CD8-positive, alpha-beta memory T cell (primary cell): ENCODE data around the gene OMA1. TPM values are rescaled to one million over a fixed set of nuclear protein-coding genes. Genes with fewer than 3 reads are reported as not detected.

Experiments
- CTCF ChIA-PET: fragments of 350-600 bp; sonication (Branson Sonifier 250); formaldehyde crosslinking; loops from one replicate; lab custom pipeline; 2021; ENCODE audit warnings: antibody characterized with exemption; lab: Charles Lee
- POLR2A ChIA-PET: fragments of 350-600 bp; sonication (Branson Sonifier 250); formaldehyde crosslinking; loops from one replicate; lab custom pipeline; 2021; ENCODE audit warnings: antibody characterized with exemption; lab: Charles Lee
- DNase-seq, 5 donors: peaks; one replicate each; pipeline versions ENCODE4 v3.0.0 to v3.0.0-alpha.2; 2020 to 2022; ENCODE audit warnings: mixed read lengths in 1 of 5
- H3K27ac ChIP-seq: one replicate; pipeline ENCODE4 v1.7.0; 2013; ENCODE audit warnings: low read depth, mild to moderate bottlenecking, low read length, moderate library complexity
- H3K27me3 ChIP-seq: 2 replicates; pipeline ENCODE4 v1.7.0; 2013; ENCODE audit warnings: low read length, mild to moderate bottlenecking; ENCODE audit not compliant: insufficient read depth, poor library complexity, severe bottlenecking
- H3K36me3 ChIP-seq: 2 replicates; pipeline ENCODE4 v1.7.0; 2013; ENCODE audit warnings: mild to moderate bottlenecking, low read length, moderate library complexity; ENCODE audit not compliant: insufficient read depth
- H3K4me1 ChIP-seq: 2 replicates; pipeline ENCODE4 v1.7.0; 2013; ENCODE audit warnings: mild to moderate bottlenecking, low read length, moderate library complexity; ENCODE audit not compliant: insufficient read depth
- H3K4me3 ChIP-seq: 2 replicates; pipeline ENCODE4 v1.7.0; 2013; ENCODE audit warnings: mild to moderate bottlenecking, low read length
- H3K9me3 ChIP-seq: 2 replicates; pipeline ENCODE4 v1.7.0; 2013; ENCODE audit warnings: mild to moderate bottlenecking, low read length
- H3K27ac Mint-ChIP-seq, 8 donors: one replicate each; pipeline ENCODE4 v1.8.0; 2020 to 2021; ENCODE audit warnings: mixed read lengths in 8 of 8, mild to moderate bottlenecking in 6 of 8, inconsistent platforms in 3 of 8, moderate library complexity in 3 of 8
- H3K27me3 Mint-ChIP-seq, 2 donors: one replicate each; pipeline ENCODE4 v1.8.0; 2020 to 2021; ENCODE audit warnings: mixed read lengths in 2 of 2, mild to moderate bottlenecking in 1 of 2, moderate library complexity in 1 of 2
- H3K36me3 Mint-ChIP-seq, 3 donors: one replicate each; pipeline ENCODE4 v1.8.0; 2020 to 2021; ENCODE audit warnings: mixed read lengths in 3 of 3, inconsistent platforms in 1 of 3, mild to moderate bottlenecking in 1 of 3
- H3K4me1 Mint-ChIP-seq, 3 donors: one replicate each; pipeline ENCODE4 v1.8.0; 2020 to 2021; ENCODE audit warnings: mixed read lengths in 3 of 3, inconsistent platforms in 1 of 3, mild to moderate bottlenecking in 1 of 3
- H3K4me3 Mint-ChIP-seq, 7 donors: one replicate each; pipeline ENCODE4 v1.8.0; 2020 to 2021; ENCODE audit warnings: mixed read lengths in 7 of 7, mild to moderate bottlenecking in 6 of 7, moderate library complexity in 4 of 7, inconsistent platforms in 2 of 7
- H3K9me3 Mint-ChIP-seq, 5 donors: one replicate each; pipeline ENCODE4 v1.8.0; 2020 to 2022; ENCODE audit warnings: mixed read lengths in 5 of 5, mild to moderate bottlenecking in 3 of 5, moderate library complexity in 2 of 5, inconsistent platforms in 1 of 5
- polyA plus RNA-seq: library from polyadenylated mRNA; unstranded; fragments of 300-500 nt; fragmentation: Illumina TruSeq; gene quantifications from one replicate; pipeline ENCODE4 v1.2.3, GENCODE V29; 2021
- total RNA-seq, 2 experiments: library from RNA; stranded (reverse); gene quantifications; one replicate each; pipeline ENCODE4 v1.2.3, GENCODE V29; 2021

The OMA1 gene
- total and polyA plus RNA-seq, 3 experiments from 2014 or later: 15.9 to 40.5 (median 17.6) TPM

DNA sequence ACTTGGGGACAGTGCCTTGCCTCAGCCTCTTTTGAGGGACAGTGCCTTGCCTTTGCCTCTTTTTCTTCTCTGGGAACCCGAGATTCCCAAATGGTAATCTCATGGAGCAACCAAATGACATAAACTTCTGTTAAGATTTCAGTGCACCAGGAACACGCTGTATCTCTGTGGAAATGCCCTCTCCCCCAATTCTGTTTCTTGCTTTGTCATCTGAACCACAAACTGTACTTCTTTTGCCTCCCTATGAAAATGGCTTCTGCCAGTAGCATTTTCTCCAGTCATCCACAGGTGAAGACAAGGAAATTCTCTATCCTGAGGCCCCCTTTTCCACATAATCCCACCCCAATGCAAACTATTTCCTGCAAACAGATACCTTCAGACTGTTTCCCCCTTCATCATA lies 66.3 kb downstream of the OMA1 start:
- CTCF ChIA-PET: no interaction called here
- Mint-ChIP-seq H3K4me3 (no peak overlapping the region), H3K9me3 (no peaks in the 10 kb centered on the region), H3K4me1 (peaks cover 0 to 1% (median 0%) of the 10 kb centered on the region in 3 donors), H3K36me3 (peaks cover 18 to 53% (median 31%) of the 10 kb centered on the region in 3 donors), H3K27me3 (peaks cover 0 to 1% of the 10 kb centered on the region in 2 donors), H3K27ac (peak overlapping the region in 1 of 8 donors; percentile 87)
- Histone ChIP-seq H3K4me1 (no peaks in the 10 kb centered on the region), H3K36me3 (no peaks in the 10 kb centered on the region), H3K27ac (no peak overlapping the region), H3K9me3 (no peaks in the 10 kb centered on the region), H3K4me3 (no peak overlapping the region), H3K27me3 (no peaks in the 10 kb centered on the region)
- no peak for DNase-seq
- POLR2A ChIA-PET: no interaction called here

DNA sequence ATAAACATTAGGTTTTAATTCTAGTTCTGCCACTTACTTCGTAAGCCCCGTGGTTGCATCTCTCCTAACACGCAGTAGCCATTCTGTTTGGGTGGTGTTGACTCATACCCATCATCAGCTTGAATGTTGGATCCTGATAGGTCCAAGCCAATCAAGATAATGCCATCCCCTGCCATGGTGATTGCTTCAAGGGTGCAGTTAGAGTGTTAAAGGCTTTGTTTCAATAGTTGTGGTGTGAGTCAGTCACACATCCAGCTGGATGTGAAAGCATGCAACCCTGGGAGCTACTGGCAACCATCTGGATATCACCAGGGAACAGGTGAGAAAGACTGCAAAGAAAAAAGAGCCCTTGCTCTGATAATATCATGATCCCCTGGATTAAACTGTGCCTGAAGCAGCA lies 69.1 kb downstream of the OMA1 start:
- Mint-ChIP-seq H3K27me3 (peaks cover 0 to 1% of the 10 kb centered on the region in 2 donors), H3K36me3 (peaks cover 14 to 28% (median 28%) of the 10 kb centered on the region in 3 donors), H3K4me3 (no peak overlapping the region), H3K4me1 (peaks cover 0 to 1% (median 0%) of the 10 kb centered on the region in 3 donors), H3K9me3 (no peaks in the 10 kb centered on the region), H3K27ac (no peak overlapping the region)
- DNase-seq: no peak
- Histone ChIP-seq H3K27ac (no peak overlapping the region), H3K27me3 (no peaks in the 10 kb centered on the region), H3K36me3 (no peaks in the 10 kb centered on the region), H3K4me3 (no peak overlapping the region), H3K9me3 (no peaks in the 10 kb centered on the region), H3K4me1 (no peaks in the 10 kb centered on the region)
- CTCF ChIA-PET: no interaction called here
- POLR2A ChIA-PET: no interaction called here

- Mint-ChIP-seq H3K4me1 (peaks cover 0 to 1% (median 0%) of the 10 kb centered on the region in 3 donors), H3K36me3 (peaks cover 9 to 22% (median 21%) of the 10 kb centered on the region in 3 donors), H3K9me3 (no peaks in the 10 kb centered on the region), H3K27me3 (peaks cover 0 to 1% of the 10 kb centered on the region in 2 donors), H3K27ac (peak overlapping the region in 2 of 8 donors; percentile 6 to 68), H3K4me3 (no peak overlapping the region)
- DNase-seq: no peak
- POLR2A ChIA-PET: no interaction called here
- Histone ChIP-seq H3K4me3 (no peak overlapping the region), H3K4me1 (no peaks in the 10 kb centered on the region), H3K9me3 (no peaks in the 10 kb centered on the region), H3K27ac (no peak overlapping the region), H3K27me3 (no peaks in the 10 kb centered on the region), H3K36me3 (no peaks in the 10 kb centered on the region)
- CTCF ChIA-PET: no interaction called here
Measured at GRCh38 chr1:58476179-58476578, 70.3 kb downstream of the OMA1 start.

DNA sequence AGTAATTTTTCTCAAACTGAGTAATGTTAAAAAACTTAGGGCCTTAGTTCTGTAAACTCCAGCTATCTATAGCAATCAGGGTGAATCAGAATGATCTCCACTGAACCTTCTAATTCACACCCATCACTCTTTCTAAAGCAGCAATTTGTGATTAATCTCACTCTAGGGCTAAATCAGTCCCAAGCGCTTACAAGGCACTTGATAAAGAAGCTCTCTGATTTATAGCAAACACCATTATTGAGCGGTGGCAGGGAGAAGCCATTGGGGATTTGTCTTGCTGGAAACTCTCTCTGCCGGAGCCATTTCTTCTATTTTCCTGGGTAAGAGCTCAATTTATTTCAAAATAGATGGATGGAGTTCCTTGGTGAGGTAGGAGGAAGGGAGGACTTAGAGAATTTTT lies 77.0 kb downstream of the OMA1 start:
- Mint-ChIP-seq H3K4me3 (no peak overlapping the region), H3K4me1 (no peaks in the 10 kb centered on the region), H3K27ac (peak overlapping the region in 1 of 8 donors; percentile 13), H3K27me3 (no peaks in the 10 kb centered on the region), H3K9me3 (no peaks in the 10 kb centered on the region), H3K36me3 (peaks cover 4 to 8% (median 6%) of the 10 kb centered on the region in 3 donors)
- no peak overlapping the region for H3K27ac ChIP-seq
- H3K27me3 ChIP-seq: no peaks in the 10 kb centered on the region
- no peak for DNase-seq
- ChIA-PET CTCF (interaction anchor here (1.4 kb wide), 1 partner anchor 15 kb away, joined by 3 read pairs; no protein-coding TSS in a partner anchor), POLR2A (no interaction called here)
- H3K36me3 ChIP-seq: no peaks in the 10 kb centered on the region
- H3K9me3 ChIP-seq: no peaks in the 10 kb centered on the region
- H3K4me1 ChIP-seq: no peaks in the 10 kb centered on the region
- H3K4me3 ChIP-seq: no peak overlapping the region

DNA sequence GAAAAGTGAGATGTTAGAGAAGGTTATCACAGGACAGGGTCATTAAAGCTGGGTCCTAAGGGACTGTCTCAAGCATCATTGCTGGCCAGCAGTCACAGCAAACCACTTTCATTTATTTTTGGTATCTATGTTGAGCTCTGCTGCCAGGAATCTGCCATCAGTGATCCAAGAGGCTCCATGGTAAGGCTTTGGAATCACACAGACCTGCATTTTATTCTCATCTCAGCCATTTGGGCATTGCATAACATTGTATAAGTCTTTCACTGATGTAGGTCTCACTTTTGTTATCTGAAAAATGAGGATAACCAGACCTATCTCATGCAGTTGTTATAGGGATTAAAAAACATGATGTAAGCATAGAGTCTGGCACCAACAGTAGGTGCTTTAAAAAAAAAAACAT lies 77.5 kb downstream of the OMA1 start:
- Histone ChIP-seq H3K27me3 (no peaks in the 10 kb centered on the region), H3K4me3 (no peak overlapping the region), H3K4me1 (no peaks in the 10 kb centered on the region), H3K36me3 (no peaks in the 10 kb centered on the region), H3K9me3 (no peaks in the 10 kb centered on the region), H3K27ac (no peak overlapping the region)
- Mint-ChIP-seq H3K36me3 (peaks cover 4 to 8% (median 6%) of the 10 kb centered on the region in 3 donors), H3K4me3 (no peak overlapping the region), H3K9me3 (no peaks in the 10 kb centered on the region), H3K27me3 (no peaks in the 10 kb centered on the region), H3K4me1 (no peaks in the 10 kb centered on the region), H3K27ac (peak overlapping the region in 1 of 8 donors; percentile 13)
- no peak for DNase-seq
- ChIA-PET POLR2A (no interaction called here), CTCF (interaction anchor here (1.4 kb wide), 1 partner anchor 14 kb away, joined by 3 read pairs; no protein-coding TSS in a partner anchor)

- no peaks in the 10 kb centered on the region for H3K9me3 Mint-ChIP-seq
- DNase-seq: no peak
- no peaks in the 10 kb centered on the region for H3K36me3 ChIP-seq
- ChIA-PET CTCF (interaction anchor here (1.4 kb wide), 1 partner anchor 14 kb away, joined by 3 read pairs; no protein-coding TSS in a partner anchor), POLR2A (no interaction called here)
- no peaks in the 10 kb centered on the region for H3K27me3 Mint-ChIP-seq
- H3K9me3 ChIP-seq: no peaks in the 10 kb centered on the region
- H3K27ac ChIP-seq: no peak overlapping the region
- no peaks in the 10 kb centered on the region for H3K4me1 ChIP-seq
- no peaks in the 10 kb centered on the region for H3K4me1 Mint-ChIP-seq
- H3K36me3 Mint-ChIP-seq: peaks cover 5 to 7% (median 6%) of the 10 kb centered on the region in 3 donors
- no peak overlapping the region for H3K4me3 Mint-ChIP-seq
- H3K4me3 ChIP-seq: no peak overlapping the region
- no peaks in the 10 kb centered on the region for H3K27me3 ChIP-seq
- no peak overlapping the region for H3K27ac Mint-ChIP-seq
Measured at GRCh38 chr1:58468612-58469011, 77.9 kb downstream of the OMA1 start.

DNA sequence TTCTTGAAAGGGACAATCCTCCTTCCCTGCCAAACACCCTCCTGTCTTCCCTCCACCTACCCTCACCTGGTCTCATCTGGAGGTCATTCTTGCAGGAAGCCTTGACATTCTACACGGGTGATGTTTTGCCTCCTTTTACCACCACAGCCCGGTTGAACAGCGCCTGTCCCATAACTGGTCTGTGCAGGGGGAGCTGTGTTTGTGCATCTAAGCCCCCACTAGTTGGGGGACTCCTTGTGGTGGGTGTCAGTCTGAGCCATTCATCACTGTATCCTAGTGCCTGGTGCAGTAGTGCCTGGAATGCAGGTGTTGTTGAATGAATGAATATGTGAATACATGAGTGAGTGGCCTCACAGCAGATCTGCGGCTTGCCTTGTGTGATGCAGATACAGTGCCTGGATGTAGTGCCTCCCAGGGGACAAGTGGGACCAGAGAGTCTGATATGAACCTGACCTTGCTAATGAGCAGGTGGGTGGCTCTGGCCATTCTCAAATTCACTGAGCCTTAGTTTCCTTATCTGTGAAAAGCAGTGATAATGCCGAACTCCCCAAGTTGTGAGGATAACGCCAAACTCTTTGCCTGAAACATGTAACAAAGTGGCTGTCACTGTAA lies 79.8 kb downstream of the OMA1 start:
- ChIA-PET CTCF (no interaction called here), POLR2A (no interaction called here)
- no peaks in the 10 kb centered on the region for H3K4me1 Mint-ChIP-seq
- no peak for DNase-seq
- Histone ChIP-seq H3K4me3 (no peak overlapping the region), H3K4me1 (no peaks in the 10 kb centered on the region), H3K27me3 (no peaks in the 10 kb centered on the region), H3K9me3 (no peaks in the 10 kb centered on the region), H3K27ac (no peak overlapping the region), H3K36me3 (no peaks in the 10 kb centered on the region)
- H3K36me3 Mint-ChIP-seq: peaks cover 6 to 11% (median 8%) of the 10 kb centered on the region in 3 donors
- no peak overlapping the region for H3K4me3 Mint-ChIP-seq
- no peaks in the 10 kb centered on the region for H3K27me3 Mint-ChIP-seq
- H3K9me3 Mint-ChIP-seq: no peaks in the 10 kb centered on the region
- H3K27ac Mint-ChIP-seq: no peak overlapping the region

DNA sequence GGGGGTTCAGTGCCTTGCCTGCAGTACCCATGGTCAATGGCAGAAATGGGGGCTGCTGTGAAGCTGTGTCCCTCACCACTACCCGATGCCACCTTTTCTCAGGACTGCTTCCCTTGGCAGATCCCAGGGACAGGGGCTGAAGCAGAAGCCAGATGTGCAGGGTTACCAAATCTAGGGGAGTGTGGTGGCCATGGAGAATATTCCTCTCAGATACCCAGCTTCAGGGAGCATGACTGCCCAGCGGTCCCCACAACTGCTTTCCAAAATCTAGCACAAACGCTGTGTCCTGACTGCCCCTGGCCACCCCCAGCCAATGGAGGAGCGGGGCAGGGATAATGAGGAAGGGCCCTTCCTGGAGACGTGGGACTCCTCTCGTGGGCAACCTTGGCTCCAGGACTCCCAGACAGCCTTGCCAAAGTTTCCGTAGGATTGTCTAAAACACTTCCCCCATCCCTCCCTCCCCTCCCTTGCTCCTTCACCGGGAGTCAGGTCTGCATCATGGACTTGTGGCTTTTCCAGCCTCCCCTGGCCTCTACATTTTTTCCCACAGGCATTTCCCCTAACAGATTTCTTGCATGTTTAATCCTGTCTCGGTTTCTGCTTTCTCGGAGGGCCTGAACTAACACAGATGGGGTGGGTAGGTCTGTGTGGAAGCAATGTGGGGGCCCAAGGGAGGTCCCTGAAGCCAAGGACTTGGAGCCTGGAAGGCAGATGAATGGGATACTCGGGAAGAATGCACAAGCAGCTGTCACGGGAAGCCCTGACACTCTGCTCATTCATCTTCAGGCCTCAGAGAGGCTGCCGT lies 80.5 kb downstream of the OMA1 start:
- Mint-ChIP-seq H3K4me1 (no peaks in the 10 kb centered on the region), H3K9me3 (no peaks in the 10 kb centered on the region), H3K36me3 (peaks cover 4 to 13% (median 13%) of the 10 kb centered on the region in 3 donors), H3K27me3 (no peaks in the 10 kb centered on the region), H3K27ac (no peak overlapping the region), H3K4me3 (no peak overlapping the region)
- POLR2A ChIA-PET: no interaction called here
- Histone ChIP-seq H3K4me3 (no peak overlapping the region), H3K27me3 (no peaks in the 10 kb centered on the region), H3K9me3 (no peaks in the 10 kb centered on the region), H3K4me1 (no peaks in the 10 kb centered on the region), H3K27ac (no peak overlapping the region), H3K36me3 (no peaks in the 10 kb centered on the region)
- DNase-seq: no peak
- CTCF ChIA-PET: no interaction called here
